Measurements from ENCODE around the gene ADD2.
"Not testable (repeated sequence)": the region's sequence is repeated elsewhere in the genome, so short reads cannot be mapped to it uniquely, and the experiment has no call there.

The ADD2 gene

DNA sequence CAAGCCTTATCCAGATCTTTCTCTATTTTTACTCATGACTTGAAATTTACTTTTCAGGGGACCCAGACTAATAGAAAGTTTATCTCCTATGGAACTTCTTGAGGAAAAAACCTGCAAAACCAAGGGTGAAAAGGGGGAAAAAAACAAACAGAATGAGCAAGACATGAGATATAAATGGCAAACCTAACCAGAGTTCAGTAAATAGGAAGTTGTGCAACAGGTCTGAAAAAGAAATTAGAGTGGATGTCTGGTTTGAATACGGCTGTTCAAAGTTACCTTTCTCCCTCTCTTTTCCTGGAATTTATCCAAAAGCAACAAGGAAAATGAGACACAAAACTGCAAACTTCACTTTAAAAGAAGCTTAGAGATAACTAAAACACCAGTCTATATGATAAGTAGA lies 135.6 kb downstream of the ADD2 start:
- DNase-seq: no peak

DNA sequence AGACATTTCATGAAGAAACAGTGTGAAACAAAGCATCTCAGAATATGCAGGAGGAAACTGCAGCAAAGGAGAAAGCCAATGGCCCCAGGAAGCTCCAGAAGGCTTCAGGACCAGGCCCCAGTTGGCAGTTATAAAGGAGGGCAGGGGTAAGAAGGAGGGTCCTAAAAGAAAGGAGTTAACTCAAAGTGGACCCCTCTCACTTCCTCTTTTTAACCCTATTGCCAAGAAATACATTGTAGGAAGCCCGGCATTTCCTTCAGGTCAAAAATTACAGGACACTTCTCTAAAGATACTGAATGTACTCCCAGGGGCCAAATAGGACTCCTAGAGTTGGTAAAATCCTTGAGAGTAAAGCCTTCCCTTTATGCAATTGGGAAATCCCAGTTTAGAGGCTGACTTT lies 137.2 kb downstream of the ADD2 start:
- no peak for DNase-seq

DNA sequence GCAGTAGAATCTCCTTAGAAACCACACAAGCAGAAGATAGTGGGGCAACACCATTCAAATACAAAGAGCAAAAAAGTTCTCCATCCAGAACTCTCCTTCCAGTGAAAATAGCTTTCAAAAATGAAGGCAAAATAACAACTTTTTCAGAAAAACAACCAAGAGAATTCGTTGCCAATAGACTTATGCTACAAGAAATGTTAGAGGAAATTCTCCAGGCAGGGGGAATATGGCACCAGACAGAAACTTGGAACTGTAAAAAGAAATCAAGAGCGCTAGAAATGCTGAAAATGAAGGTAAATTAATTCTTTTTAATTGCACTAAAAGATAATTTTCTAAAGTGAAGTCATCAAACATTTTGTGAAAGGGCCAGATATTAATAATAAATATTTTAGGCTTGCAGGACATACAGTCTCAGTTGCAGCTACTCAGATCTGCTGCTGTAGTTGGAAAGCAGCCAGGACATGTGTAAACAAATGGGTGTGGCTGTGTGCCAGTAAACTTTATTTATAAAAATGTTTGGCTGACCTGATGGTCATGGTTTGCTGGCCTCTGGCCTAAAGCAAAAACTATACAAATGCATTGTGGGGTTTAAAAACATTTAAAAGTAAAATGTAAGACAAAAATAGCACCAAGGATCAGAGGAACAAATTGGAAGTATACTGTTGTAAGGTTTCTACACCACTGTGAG lies 140.6 kb downstream of the ADD2 start:
- DNase-seq: no peak

DNA sequence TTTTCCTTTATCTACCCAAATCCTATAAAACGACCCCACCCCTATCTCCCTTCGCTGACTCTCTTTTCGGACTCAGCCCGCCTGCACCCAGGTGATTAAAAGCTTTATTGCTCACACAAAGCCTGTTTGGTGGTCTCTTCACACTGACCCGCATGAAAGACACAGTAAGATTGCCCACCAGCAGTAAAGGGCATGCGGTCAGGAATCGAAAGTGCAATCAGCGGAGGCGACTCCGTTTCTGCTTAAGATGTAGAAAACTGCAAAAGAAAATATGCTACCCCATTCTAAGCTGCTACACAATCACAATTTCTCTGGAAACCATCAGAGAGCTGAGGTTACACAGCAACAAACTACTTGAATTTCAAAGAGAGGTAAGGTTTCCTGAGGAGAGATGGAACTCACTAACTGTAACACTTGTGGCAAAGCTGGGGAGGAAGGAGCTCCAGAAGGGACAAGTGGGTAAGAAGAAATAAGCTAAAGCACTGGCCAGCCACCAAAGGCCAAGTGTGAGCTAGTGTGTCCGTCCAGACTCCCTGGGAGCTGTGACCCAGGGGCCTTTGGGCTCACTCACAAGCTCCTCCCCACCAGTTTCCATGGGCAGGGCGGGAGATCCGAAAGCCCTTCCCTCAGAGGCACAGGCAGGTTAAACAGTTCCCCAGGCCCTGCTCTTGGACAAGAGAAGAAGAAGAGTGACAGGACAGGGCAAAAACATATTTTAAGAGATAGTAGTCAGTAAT lies 141.6 kb downstream of the ADD2 start:
- no peak for DNase-seq

DNA sequence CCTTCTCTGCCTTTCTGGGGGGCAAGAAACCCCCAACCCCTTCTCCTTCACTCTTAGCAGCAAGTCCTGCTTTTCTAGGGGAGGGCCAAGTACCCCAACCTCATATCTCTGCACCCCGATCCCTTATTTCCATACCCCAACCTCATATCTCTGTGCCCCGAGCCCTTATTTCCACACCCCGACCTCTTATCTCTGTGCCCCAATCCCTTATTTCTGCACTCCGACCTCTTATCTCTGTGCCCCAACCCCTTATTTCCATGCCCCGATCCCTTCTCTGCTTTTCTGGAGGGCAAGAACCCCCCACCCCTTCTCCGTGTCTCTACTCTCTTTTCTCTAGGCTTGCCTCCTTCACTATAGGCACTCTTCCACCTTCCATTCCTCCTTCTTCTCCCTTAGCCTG lies 146.5 kb downstream of the ADD2 start:
- not testable (repeated sequence) for DNase-seq

DNA sequence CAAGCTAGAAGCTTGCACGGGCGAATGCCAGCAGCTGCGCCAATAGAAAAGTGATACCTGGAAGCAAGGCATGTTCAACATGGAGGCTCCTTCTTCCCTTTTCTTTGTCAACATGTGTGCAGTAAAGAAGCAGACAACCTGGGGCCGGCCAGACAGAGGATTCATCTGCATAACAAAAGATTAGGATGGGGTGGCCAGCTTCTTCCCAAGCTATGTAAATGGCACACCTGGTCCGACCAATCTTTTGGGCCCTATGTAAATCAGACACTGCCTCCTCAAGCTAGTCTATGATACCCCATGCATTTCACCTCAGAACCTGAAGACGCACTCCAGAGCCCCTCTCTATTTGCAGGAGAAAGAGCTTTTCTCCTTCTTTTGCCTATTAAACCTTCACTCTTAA lies 148.0 kb downstream of the ADD2 start:
- DNase-seq: no peak

DNA sequence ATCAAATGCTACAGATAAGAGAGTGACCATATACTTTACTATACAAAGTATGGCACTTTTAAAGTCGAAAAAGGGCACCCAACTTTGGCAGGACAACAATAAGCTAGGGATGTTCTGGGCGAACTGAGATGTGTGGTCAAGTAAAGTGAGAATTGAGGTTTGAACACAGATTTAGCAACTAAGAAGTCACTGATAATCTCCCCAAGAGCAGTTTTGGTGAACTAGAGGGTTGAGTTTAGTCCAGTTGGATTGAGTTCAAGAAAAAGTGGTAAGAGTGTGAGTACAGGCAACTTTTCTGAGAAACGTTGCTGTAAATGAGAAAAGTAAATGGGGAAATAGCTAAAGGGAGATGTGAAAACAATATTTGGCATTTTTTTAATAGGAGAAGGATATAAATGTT lies 148.8 kb downstream of the ADD2 start:
- no peak for DNase-seq

DNA sequence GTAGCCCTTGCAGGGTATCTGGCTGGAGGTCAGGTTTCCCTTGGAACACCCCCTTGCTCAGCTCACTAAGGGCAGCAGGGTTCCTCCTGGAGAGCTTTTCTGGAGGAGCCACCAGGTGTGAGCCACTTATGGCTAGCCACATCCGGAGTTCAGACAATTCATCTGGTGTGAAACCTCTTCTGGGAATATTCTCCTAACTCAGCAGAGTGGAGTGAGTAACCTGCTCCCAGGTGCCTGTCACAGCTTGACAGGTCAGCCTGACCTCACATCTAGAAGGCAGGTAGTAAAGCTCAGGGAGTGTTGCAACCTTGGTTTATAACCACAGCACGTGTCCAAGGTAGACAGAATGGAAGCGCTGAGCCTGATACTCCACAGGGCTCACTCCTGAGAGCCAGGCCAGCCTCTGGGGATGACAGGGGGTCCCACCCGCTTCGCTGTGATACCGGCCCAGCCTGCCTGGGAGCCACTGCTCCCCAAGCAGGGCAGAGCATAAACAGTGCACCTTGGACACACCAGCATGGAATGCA lies 151.8 kb downstream of the ADD2 start:
- no peak for DNase-seq

DNA sequence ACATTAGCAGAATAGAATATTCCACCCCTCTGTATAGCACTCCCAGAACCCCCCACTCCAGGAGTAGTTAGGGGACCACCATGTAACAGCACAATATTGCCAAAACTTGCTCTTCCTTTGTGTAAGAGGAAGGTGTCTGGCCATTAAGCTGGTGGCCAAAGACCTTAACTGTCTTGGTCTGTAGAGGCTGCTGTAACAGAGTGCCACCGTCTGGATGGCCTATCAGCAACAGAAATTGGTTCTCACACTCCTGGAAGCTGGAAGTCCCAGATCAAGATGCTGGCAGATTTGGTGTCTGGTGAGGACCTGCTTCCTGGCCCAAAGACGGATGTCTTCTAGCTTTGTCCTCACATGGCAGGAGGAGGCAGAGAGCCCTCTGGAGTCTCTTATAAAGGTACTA lies 152.8 kb downstream of the ADD2 start:
- no peak for DNase-seq

DNA sequence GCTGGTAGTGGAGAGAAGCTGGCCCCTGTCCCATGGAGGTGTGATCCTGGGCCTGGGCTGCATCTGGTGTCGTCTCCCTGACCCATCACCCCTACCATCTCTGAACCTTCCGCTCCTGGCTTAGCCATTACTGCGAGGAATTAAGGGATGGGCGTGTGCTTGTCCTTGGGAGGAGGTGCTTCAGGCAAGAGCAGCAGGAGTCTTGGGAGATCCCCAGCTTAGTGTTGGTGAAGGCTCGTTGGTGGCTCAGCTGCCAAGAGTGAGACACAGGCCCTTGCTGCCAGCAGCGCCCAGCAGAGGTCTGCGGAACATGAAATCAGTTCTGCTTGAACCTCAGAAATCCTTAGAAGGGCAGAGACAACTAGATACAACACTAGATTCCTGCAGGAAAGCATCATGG lies 154.5 kb downstream of the ADD2 start:
- DNase-seq: no peak

DNA sequence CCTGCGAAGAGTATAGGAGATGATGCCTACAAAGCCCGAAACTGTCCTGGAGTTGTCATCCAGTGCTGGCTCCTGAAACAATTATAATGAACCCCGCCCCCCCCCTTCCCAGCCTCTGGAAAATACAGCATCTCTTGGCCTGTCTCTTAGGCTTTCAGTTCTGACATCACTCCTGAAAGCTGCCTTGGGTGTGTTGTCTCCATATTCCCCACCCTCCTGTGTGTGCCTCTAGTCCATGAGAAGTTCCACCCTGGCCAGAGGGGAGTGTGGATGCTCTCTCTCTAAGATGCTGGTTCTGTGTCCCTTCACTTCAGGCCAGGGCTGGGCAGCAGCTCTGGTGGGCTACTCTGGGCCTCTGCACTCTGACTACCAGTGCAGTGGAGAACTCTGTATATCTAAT lies 155.4 kb downstream of the ADD2 start:
- no peak for DNase-seq

DNA sequence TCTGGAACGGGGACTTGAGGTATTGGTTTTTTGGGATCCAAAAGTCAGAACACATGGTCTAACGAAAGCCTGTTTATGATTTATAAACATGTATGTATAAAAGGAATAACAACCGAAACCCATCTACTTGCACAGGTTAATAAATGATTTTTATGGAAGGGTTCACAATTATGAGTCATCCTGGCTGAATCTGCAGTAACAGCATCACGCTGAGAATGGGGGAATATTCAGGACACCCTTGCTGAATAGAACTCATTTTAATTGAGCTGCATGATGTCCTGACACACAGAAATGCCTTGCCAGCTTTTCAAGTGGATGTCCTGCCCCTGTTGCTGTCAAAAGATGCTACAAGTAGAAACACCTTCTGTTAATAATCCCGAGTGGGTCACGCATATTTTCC lies 159.6 kb downstream of the ADD2 start:
- DNase-seq: no peak

DNA sequence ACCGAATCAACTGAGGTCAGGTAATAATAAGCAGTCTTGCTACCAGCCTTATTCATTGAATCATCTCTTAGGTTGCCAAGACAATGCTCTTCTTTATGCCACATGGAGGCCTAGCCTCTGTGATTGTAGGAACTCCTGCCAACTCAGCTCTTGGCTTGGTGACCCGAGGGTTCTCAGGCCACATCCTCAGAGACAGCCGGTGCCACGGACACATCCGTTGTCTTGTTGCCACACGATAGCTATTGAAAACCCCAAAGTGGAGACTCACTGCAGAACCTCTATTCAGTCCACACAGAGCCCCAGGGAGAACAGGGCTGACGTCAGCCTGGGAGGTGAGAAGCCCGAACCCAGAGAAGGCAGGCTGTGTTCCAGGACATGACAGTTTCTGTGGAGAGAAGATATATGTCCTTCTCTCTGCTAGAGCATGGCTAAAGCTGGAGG lies 160.9 kb downstream of the ADD2 start:
- no peak for DNase-seq
